K562 (cell line): ENCODE results near the gene USP48. TPM values are rescaled to one million over a fixed set of nuclear protein-coding genes. Genes with fewer than 3 reads are reported as not detected.
A peak's percentile ranks its signal among the peaks of the same experiment; 100 is the strongest.

ENCODE experiments used
- ASH1L ChIP-seq: fragments of 450-650 bp; IDR thresholded peaks from 2 replicates; pipeline ENCODE4 v1.6.1; 2018; ENCODE audit warnings: borderline replicate concordance, mild to moderate bottlenecking, low read depth; ENCODE audit not compliant: partially characterized antibody
- ATF6 ChIP-seq: sonication (generic); formaldehyde crosslinking; IDR thresholded peaks from 2 replicates; pipeline ENCODE4 v1.4.0; 2020; ENCODE audit warnings: mild to moderate bottlenecking, missing genetic modification reagents
- BRD4 ChIP-seq: fragments of 200-600 bp; sonication (generic); IDR thresholded peaks from 2 replicates; pipeline ENCODE4 v1.6.1; 2017; ENCODE audit warnings: inconsistent platforms
- CBFA2T2 ChIP-seq: fragments of 450-650 bp; conservative IDR thresholded peaks from 2 replicates; pipeline ENCODE4 v1.6.1; 2017; ENCODE audit warnings: mild to moderate bottlenecking
- ETV1 ChIP-seq: fragments of 450-650 bp; conservative IDR thresholded peaks from 2 replicates; pipeline ENCODE4 v1.6.1; 2016; ENCODE audit warnings: missing genetic modification characterization, control low read depth, low read depth, missing compliant biosample characterization
- FOXJ3 ChIP-seq: sonication (generic); formaldehyde crosslinking; IDR thresholded peaks from 2 replicates; pipeline ENCODE4 v1.4.0; 2020; ENCODE audit warnings: mild to moderate bottlenecking, missing genetic modification reagents
- JUNB ChIP-seq: fragments of 450-650 bp; formaldehyde crosslinking; conservative IDR thresholded peaks from 2 replicates; pipeline ENCODE4 v1.4.0; 2020; ENCODE audit warnings: mild to moderate bottlenecking
- KHSRP ChIP-seq: fragments of 450-650 bp; IDR thresholded peaks from 2 replicates; pipeline ENCODE4 v1.6.1; 2017
- MXI1 ChIP-seq: IDR thresholded peaks from 2 replicates; pipeline ENCODE4 v1.6.1; 2011; ENCODE audit warnings: low read depth, mild to moderate bottlenecking, improper control_type of control experiment, low read length
- NBN ChIP-seq: fragments of 450-650 bp; IDR thresholded peaks from 2 replicates; pipeline ENCODE4 v1.6.1; 2016; ENCODE audit warnings: low read depth, mild to moderate bottlenecking
- NCOA2 ChIP-seq, 2 experiments: fragments of 450-650 bp; IDR thresholded peaks; 2 replicates each; pipeline ENCODE4 v1.6.1; 2018; ENCODE audit warnings: mild to moderate bottlenecking in 2 of 2, moderate library complexity in 1 of 2; ENCODE audit not compliant: partially characterized antibody in 2 of 2
- NEUROD1 ChIP-seq: fragments of 150-350 bp; IDR thresholded peaks from 2 replicates; pipeline ENCODE4 v1.6.1; 2014; ENCODE audit warnings: borderline replicate concordance, low read length, low read depth; ENCODE audit not compliant: partially characterized antibody
- NONO ChIP-seq, 2 experiments: fragments of 200-400 bp in 1 of 2; fragments of 450-650 bp in 1 of 2; formaldehyde crosslinking in 1 of 2; IDR thresholded peaks; 2 replicates each; pipeline ENCODE4 v1.6.1; 2017; ENCODE audit warnings: low read depth in 2 of 2, mild to moderate bottlenecking in 2 of 2, moderate library complexity in 2 of 2, low read length in 1 of 2
- NR2F6 ChIP-seq: fragments of 450-650 bp; formaldehyde crosslinking; IDR thresholded peaks from 2 replicates; pipeline ENCODE4 v1.4.0; 2020; ENCODE audit warnings: mild to moderate bottlenecking
- SIX5 ChIP-seq, 2 experiments: IDR thresholded peaks; 2 replicates each; pipeline ENCODE4 v1.6.1; 2011; ENCODE audit warnings: low read length in 2 of 2, borderline replicate concordance in 1 of 2, low read depth in 1 of 2, mild to moderate bottlenecking in 1 of 2, moderate library complexity in 1 of 2; ENCODE audit not compliant: insufficient read depth in 1 of 2
- SNAPC5 ChIP-seq: fragments of 250-450 bp; sonication (Bioruptor Pico); IDR thresholded peaks from 2 replicates; pipeline ENCODE4 v1.8.0; 2021; ENCODE audit warnings: moderate library complexity, mild to moderate bottlenecking, inconsistent platforms
- SUPT5H ChIP-seq: fragments of 450-650 bp; IDR thresholded peaks from 2 replicates; pipeline ENCODE4 v1.6.1; 2016
- YBX1 ChIP-seq: fragments of 450-650 bp; IDR thresholded peaks from 2 replicates; pipeline ENCODE4 v1.7.1; 2016; ENCODE audit warnings: mild to moderate bottlenecking
- ZMIZ1 ChIP-seq, 2 experiments: fragments of 150-350 bp in 1 of 2; IDR thresholded peaks; 2 replicates each; pipeline ENCODE4 v1.6.1; 2012 to 2016; ENCODE audit warnings: low read depth in 2 of 2, low read length in 2 of 2, mild to moderate bottlenecking in 1 of 2, moderate library complexity in 1 of 2
- ZNF511 ChIP-seq: sonication (generic); formaldehyde crosslinking; IDR thresholded peaks from 2 replicates; pipeline ENCODE4 v1.8.0; 2022; ENCODE audit warnings: mild to moderate bottlenecking, missing genetic modification reagents
- ZZZ3 ChIP-seq: fragments of 450-650 bp; IDR thresholded peaks from 2 replicates; pipeline ENCODE4 v1.6.1; 2016; ENCODE audit warnings: antibody characterized with exemption, mild to moderate bottlenecking, moderate library complexity
- polyA plus RNA-seq, 8 experiments: library from polyadenylated mRNA; depleted of rRNA in 4 of 8; stranded (reverse) in 5 of 8; unstranded in 3 of 8; fragments of >200 nt; fragmentation: Nextera tagmentation in 2 of 8; fragmentation: Illumina TruSeq in 1 of 8; extraction: Ambion mirVana in 2 of 8; extraction: Trizol in 1 of 8; gene quantifications; 2 replicates each; pipeline versions ENCODE4 v1.2.1 to v1.2.3, GENCODE V29; 2011 to 2014; ENCODE audit warnings: inconsistent platforms in 1 of 8, missing spikeins in 1 of 8
- total RNA-seq, 7 experiments: library from RNA; depleted of rRNA in 6 of 7; stranded (reverse); fragments of >200 nt in 6 of 7; fragmentation: Illumina TruSeq in 2 of 7; extraction: Trizol in 2 of 7; gene quantifications; 2 replicates each; pipeline versions ENCODE4 v1.2.1 to v1.2.3, GENCODE V29; 2011 to 2021; ENCODE audit warnings: low replicate concordance in 1 of 7

The USP48 gene
- total and polyA plus RNA-seq, 9 of the 15 experiments (the other 6 are each of a cell fraction or from before 2014, with no cell fraction given): 23.3 to 123 (median 106) TPM

GRCh38 chr1:21659099-21659923, 123.6 kb downstream of the USP48 start (continued):
- TF ChIP-seq ZMIZ1 (IDR thresholded peaks at IDR 0.05; ENCODE audit: low read depth in 2 of 2, low read length in 2 of 2): no peak; a peak in 1 of 4 replicates
- no peak for TF ChIP-seq ZZZ3
- TF ChIP-seq CBFA2T2: no peak
- TF ChIP-seq ZNF511 (CRISPR knock-in tag): peak; percentile 100
- peak; percentile 48; the same call in 1 of the 2 replicates for TF ChIP-seq ETV1 (tag)
- TF ChIP-seq MXI1: peak; percentile 80
- peak; percentile 49; the same call in 1 of the 2 replicates for TF ChIP-seq NBN
- no peak for TF ChIP-seq SNAPC5
- 0 out of 2 replicates have a peak, but pooled peaks have one; percentile 34 for TF ChIP-seq NR2F6 (CRISPR knock-in tag)
- TF ChIP-seq YBX1: no peak
- no peak for TF ChIP-seq KHSRP
- TF ChIP-seq ATF6: peak; percentile 99
- TF ChIP-seq ASH1L: no peak
- TF ChIP-seq NCOA2 (IDR thresholded peaks at IDR 0.05; ENCODE audit: partially characterized antibody in 2 of 2): no peak
- TF ChIP-seq FOXJ3 (CRISPR knock-in tag): no peak
- TF ChIP-seq NONO (IDR thresholded peaks at IDR 0.05; ENCODE audit: low read depth in 2 of 2, low read length in 1 of 2): peak in 1 of 2 experiments; percentile 95; a peak in 2 of 4 replicates
- TF ChIP-seq NEUROD1: peak; percentile 52
- TF ChIP-seq SIX5 (IDR thresholded peaks at IDR 0.05; ENCODE audit: borderline replicate concordance in 1 of 2, insufficient read depth in 1 of 2, low read depth in 1 of 2, low read length in 2 of 2): no peak
- 0 out of 2 replicates have a peak, but pooled peaks have one; percentile 13 for TF ChIP-seq SUPT5H
- no peak for TF ChIP-seq JUNB (CRISPR knock-in tag)
- TF ChIP-seq BRD4: no peak
